Renal cortical epithelial cell (primary cell): ENCODE results near the gene P4HB. TPM values are rescaled to one million over a fixed set of nuclear protein-coding genes. Genes with fewer than 3 reads are reported as not detected.

Experiments
- total RNA-seq: library from RNA; depleted of rRNA; stranded (reverse); fragments of >200 nt; gene quantifications from 2 replicates; pipeline ENCODE4 v1.2.3, GENCODE V29; 2014

Gene P4HB
- total RNA-seq, 1 donor from 2014 or later, result 1,064 TPM

Other genes with a start within 250 kb of the P4HB start
- 72.9 and 84.6 TPM in 2 replicates for gene NPLOC4, start 223.4 kb downstream of the P4HB start, total RNA-seq
- gene TSPAN10, start 223.3 kb downstream of the P4HB start, total RNA-seq, result 0.87 and 2.3 TPM in 2 replicates
- gene PDE6G, start 204.0 kb downstream of the P4HB start, total RNA-seq, result not detected in 2 replicates
- gene OXLD1, start 193.9 kb downstream of the P4HB start, total RNA-seq, result 22.6 and 34.6 TPM in 2 replicates
- gene CCDC137, start 193.8 kb downstream of the P4HB start, total RNA-seq, result 9.0 and 11.9 TPM in 2 replicates
- gene ARL16, start 176.7 kb downstream of the P4HB start, total RNA-seq, result 21.7 and 44.1 TPM in 2 replicates
- gene HGS, start 176.5 kb downstream of the P4HB start, total RNA-seq, result 104 and 110 TPM in 2 replicates
- 8.9 and 10.4 TPM in 2 replicates for gene MRPL12, start 157.2 kb downstream of the P4HB start, total RNA-seq
- gene SLC25A10, start 148.3 kb downstream of the P4HB start, total RNA-seq, result 35.7 and 61.8 TPM in 2 replicates
- not detected in 2 replicates for gene GCGR, start 56.4 kb downstream of the P4HB start, total RNA-seq
- 55.0 and 101 TPM in 2 replicates for gene MCRIP1, start 27.2 kb downstream of the P4HB start, total RNA-seq
- not detected in 2 replicates for gene PPP1R27, start 25.5 kb downstream of the P4HB start, total RNA-seq
- 161 and 237 TPM in 2 replicates for gene ARHGDIA, start 10.8 kb upstream of the P4HB start, total RNA-seq
- gene ALYREF, start 31.1 kb upstream of the P4HB start, total RNA-seq, result 46.8 and 109 TPM in 2 replicates
- 77.3 and 104 TPM in 2 replicates for gene ANAPC11, start 31.2 kb upstream of the P4HB start, total RNA-seq
- 0.25 and 3.3 TPM in 2 replicates for gene NPB, start 41.7 kb upstream of the P4HB start, total RNA-seq
- 18.6 and 47.2 TPM in 2 replicates for gene PCYT2, start 50.9 kb upstream of the P4HB start, total RNA-seq
- gene SIRT7, start 57.6 kb upstream of the P4HB start, total RNA-seq, result 17.9 and 20.4 TPM in 2 replicates
- gene MAFG, start 67.2 kb upstream of the P4HB start, total RNA-seq, result 11.3 and 14.4 TPM in 2 replicates
- 69.3 and 122 TPM in 2 replicates for gene PYCR1, start 76.8 kb upstream of the P4HB start, total RNA-seq
- not detected in 2 replicates for gene MYADML2, start 86.7 kb upstream of the P4HB start, total RNA-seq
- 0.05 TPM in 1 of 2 replicates, not detected in the other for gene NOTUM, start 100.7 kb upstream of the P4HB start, total RNA-seq
- 12.6 and 18.8 TPM in 2 replicates for gene ASPSCR1, start 117.1 kb upstream of the P4HB start, total RNA-seq
- 13.6 and 63.6 TPM in 2 replicates for gene CENPX, start 162.3 kb upstream of the P4HB start, total RNA-seq
- 15.2 and 15.8 TPM in 2 replicates for gene LRRC45, start 162.8 kb upstream of the P4HB start, total RNA-seq
- gene RAC3, start 171.1 kb upstream of the P4HB start, total RNA-seq, result 7.7 and 16.8 TPM in 2 replicates
- 19.4 and 35.4 TPM in 2 replicates for gene DCXR, start 177.2 kb upstream of the P4HB start, total RNA-seq
- gene RFNG, start 191.3 kb upstream of the P4HB start, total RNA-seq, result 27.3 and 31.0 TPM in 2 replicates
- gene GPS1, start 191.4 kb upstream of the P4HB start, total RNA-seq, result 112 and 119 TPM in 2 replicates
- 66.3 and 79.9 TPM in 2 replicates for gene DUS1L, start 205.3 kb upstream of the P4HB start, total RNA-seq
- gene FASN, start 237.7 kb upstream of the P4HB start, total RNA-seq, result 84.0 and 103 TPM in 2 replicates